BJ (cell line): ENCODE data around the gene SPTA1. TPM values are rescaled to one million over a fixed set of nuclear protein-coding genes. Genes with fewer than 3 reads are reported as not detected.
"Not testable (repeated sequence)": the region's sequence is repeated elsewhere in the genome, so short reads cannot be mapped to it uniquely, and the experiment has no call there.

Source experiments
- CTCF ChIA-PET: fragments of 350-600 bp; formaldehyde crosslinking; extraction: SDS; loops from one replicate; lab custom pipeline; 2021; ENCODE audit warnings: antibody characterized with exemption, inconsistent platforms; lab: Yijun Ruan, JAX
- POLR2A ChIA-PET: fragments of 300-600 bp; sonication (Branson Sonifier 250); formaldehyde crosslinking; extraction: SDS; loops from one replicate; lab custom pipeline; 2021; ENCODE audit warnings: antibody characterized with exemption; lab: Charles Lee
- DNase-seq: peaks from one replicate; pipeline ENCODE4 v3.0.0-alpha.2; 2011; ENCODE audit warnings: low read depth
- H3K27me3 ChIP-seq: 2 replicates; pipeline ENCODE4 v1.6.0; 2011; ENCODE audit warnings: low read length; ENCODE audit not compliant: control insufficient read depth, insufficient read depth
- H3K36me3 ChIP-seq: 2 replicates; pipeline ENCODE4 v1.5.1; 2011; ENCODE audit warnings: low read length; ENCODE audit not compliant: control insufficient read depth, insufficient read depth
- H3K4me3 ChIP-seq: 2 replicates; pipeline ENCODE4 v1.5.1; 2011; ENCODE audit warnings: low read depth, mild to moderate bottlenecking, control low read depth, low read length
- CTCF ChIP-seq: IDR thresholded peaks from 2 replicates; pipeline ENCODE4 v1.5.1; 2011; ENCODE audit warnings: low read depth, mild to moderate bottlenecking, control low read depth, inconsistent platforms, low read length, moderate library complexity; ENCODE audit not compliant: insufficient read depth
- polyA plus RNA-seq: library from polyadenylated mRNA; depleted of rRNA; stranded (reverse); fragments of >200 nt; gene quantifications from 2 replicates; pipeline ENCODE4 v1.2.3, GENCODE V29; 2011

SPTA1 gene
- polyA plus RNA-seq, 1 experiment = not detected

GRCh38 chr1:158694596-158694995, 8.1 kb upstream of the SPTA1 start:
- no peaks in the 10 kb centered on the region for H3K36me3 ChIP-seq
- ChIA-PET CTCF (no interaction called here), POLR2A (no interaction called here)
- no peak for DNase-seq
- H3K4me3 ChIP-seq = no peak overlapping the region
- no peak for TF ChIP-seq CTCF
- no peaks in the 10 kb centered on the region for H3K27me3 ChIP-seq

- DNase-seq = no peak
- no peak for TF ChIP-seq CTCF
- CTCF ChIA-PET = no interaction called here
- Histone ChIP-seq H3K4me3 (no peak overlapping the region), H3K27me3 (no peaks in the 10 kb centered on the region), H3K36me3 (no peaks in the 10 kb centered on the region)
- POLR2A ChIA-PET = no interaction called here
Observed at GRCh38 chr1:158692356-158692755, 5.8 kb upstream of the SPTA1 start.

GRCh38 chr1:158691907-158692306, 5.4 kb upstream of the SPTA1 start:
- ChIA-PET CTCF (no interaction called here), POLR2A (no interaction called here)
- no peaks in the 10 kb centered on the region for H3K36me3 ChIP-seq
- H3K4me3 ChIP-seq = no peak overlapping the region
- no peaks in the 10 kb centered on the region for H3K27me3 ChIP-seq
- TF ChIP-seq CTCF = no peak
- no peak for DNase-seq

GRCh38 chr1:158691149-158691548, 4.6 kb upstream of the SPTA1 start:
- H3K36me3 ChIP-seq, DNase-seq, H3K4me3 ChIP-seq, CTCF ChIA-PET, H3K27me3 ChIP-seq, POLR2A ChIA-PET: not testable (repeated sequence)

GRCh38 chr1:158689875-158690274, 3.4 kb upstream of the SPTA1 start:
- Histone ChIP-seq H3K36me3 (no peaks in the 10 kb centered on the region), H3K4me3 (no peak overlapping the region), H3K27me3 (no peaks in the 10 kb centered on the region)
- DNase-seq = no peak
- TF ChIP-seq CTCF = no peak
- ChIA-PET POLR2A (no interaction called here), CTCF (no interaction called here)

GRCh38 chr1:158689110-158689509, 2.6 kb upstream of the SPTA1 start:
- ChIA-PET CTCF (no interaction called here), POLR2A (no interaction called here)
- TF ChIP-seq CTCF = no peak
- H3K27me3 ChIP-seq = no peaks in the 10 kb centered on the region
- H3K36me3 ChIP-seq = no peaks in the 10 kb centered on the region
- no peak overlapping the region for H3K4me3 ChIP-seq
- DNase-seq = no peak

- DNase-seq, CTCF ChIA-PET, H3K36me3 ChIP-seq, H3K4me3 ChIP-seq, POLR2A ChIA-PET, H3K27me3 ChIP-seq: not testable (repeated sequence)
Observed at GRCh38 chr1:158688343-158688742, 1.8 kb upstream of the SPTA1 start.
